ENCODE results near the gene MAP3K4. TPM values are rescaled to one million over a fixed set of nuclear protein-coding genes. Genes with fewer than 3 reads are reported as not detected.

MAP3K4 gene
- total RNA-seq, 1 experiment from 2014 or later: 10.5 TPM

DNA sequence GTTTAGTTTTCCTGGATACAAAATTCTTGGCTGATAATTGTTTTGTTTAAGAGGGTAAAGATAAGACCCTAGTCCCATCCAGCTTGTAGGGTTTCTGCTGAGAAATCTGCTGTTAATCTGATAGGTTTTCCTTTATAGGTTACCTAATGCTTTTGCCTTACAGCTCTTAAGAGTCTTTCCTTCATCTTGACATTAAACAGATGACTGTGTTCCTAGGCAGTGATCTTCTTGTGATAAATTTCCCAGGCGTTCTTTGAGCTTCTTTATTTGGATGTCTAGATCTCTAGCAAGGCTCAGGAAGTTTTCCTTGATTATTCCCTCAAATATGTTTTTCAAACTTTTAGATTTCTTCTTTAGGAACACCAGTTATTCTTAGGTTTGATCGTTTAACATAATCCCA, 134.0 kb downstream of the MAP3K4 start:
- DNase-seq (ENCODE audit: low spot score): no peak

DNA sequence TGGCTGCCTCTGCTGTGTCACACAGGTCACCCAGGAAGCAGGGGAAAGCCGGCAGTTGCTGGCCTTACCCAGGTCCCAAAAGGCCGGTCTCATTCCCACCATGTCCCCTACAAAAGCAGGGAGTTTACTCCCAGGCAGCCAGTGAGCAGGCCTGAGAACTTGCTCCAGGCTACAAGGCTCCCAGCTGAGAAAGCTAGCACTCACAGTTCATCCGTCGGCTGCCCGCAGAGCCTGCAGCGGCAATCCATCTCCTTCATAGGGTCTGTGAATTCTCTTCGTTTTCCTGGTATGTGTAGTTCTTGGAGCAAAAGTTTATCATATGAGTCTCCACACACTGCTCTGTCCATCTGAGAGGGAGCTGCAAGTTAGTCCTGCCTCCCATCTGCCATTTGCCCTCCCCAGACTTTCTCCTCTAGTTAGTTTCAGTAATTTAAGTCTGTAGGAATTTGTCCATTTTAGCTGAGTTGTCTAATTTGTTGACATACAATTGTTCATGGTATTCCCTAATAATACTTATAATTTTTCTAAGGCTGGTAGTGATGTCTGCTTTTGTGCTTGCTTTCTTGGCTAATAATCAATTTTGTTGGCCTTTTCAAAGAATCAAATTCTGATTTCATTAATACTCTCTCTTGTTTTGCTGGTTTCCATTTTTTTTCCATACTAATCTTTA, 135.6 kb downstream of the MAP3K4 start:
- DNase-seq (ENCODE audit: low spot score): no peak

DNA sequence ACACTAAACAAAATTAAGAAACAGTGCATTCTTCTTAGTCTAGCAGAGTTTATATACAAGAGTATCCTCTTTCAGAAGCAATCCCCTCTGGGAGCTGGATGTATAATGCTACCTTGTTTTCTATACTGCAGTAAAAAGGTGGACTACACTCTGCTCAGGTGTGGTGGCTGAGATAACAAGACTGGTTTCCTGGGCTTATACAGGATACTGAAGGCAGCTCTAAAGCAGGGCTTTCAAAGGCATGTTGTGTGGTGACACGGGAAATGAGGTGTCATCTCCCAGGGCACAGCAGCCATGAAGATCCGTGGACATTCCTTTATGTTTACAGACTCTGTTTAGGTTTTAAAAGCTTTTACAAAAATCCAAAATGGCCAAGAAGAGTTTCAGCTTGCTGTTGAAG, 136.7 kb downstream of the MAP3K4 start:
- no peak for DNase-seq (ENCODE audit: low spot score)

DNA sequence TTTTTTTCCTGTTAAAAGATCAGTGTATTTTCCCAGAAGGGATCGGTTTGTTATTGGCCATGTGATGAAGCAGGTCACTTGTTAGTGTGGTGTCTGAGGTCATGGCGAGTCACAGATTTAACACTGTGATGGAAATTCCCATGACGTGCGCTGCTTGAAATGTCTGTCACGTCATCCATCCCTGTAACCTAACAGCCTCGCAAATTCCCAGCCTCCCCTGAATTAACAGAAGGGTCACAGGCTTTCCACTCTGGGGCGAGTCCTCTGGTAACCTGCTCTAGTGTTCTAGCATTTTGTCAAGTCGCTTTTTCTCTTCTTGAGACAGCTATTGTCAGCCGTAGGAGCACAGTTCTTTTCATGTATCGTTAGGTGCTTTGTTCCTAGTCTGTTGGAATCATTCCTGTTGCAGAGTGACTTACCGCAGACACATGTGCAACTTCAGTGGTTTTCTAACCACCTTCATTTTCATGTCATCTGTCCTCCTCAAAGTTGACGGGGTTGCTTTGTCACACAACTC, 137.2 kb downstream of the MAP3K4 start:
- no peak for DNase-seq (ENCODE audit: low spot score)

DNA sequence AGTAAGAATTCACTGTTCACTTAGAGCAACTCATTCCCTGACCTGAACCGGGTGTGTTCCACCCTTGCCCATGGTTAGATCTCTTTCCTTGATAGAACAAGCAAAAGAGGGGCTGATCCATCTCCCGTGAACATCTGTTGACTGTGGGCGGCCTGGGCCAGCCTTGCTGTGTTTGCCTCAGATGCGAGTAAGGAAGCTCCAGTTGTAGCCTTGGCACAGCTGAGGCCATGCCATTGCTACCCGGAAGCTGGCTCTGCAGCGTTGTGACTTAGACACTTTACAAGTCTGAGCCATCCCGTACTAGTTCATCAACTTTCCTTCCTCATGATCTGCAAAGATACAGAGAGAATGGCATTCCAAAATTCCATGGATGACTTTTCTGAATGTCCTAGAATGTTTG, 139.0 kb downstream of the MAP3K4 start:
- no peak for DNase-seq (ENCODE audit: low spot score)

DNA sequence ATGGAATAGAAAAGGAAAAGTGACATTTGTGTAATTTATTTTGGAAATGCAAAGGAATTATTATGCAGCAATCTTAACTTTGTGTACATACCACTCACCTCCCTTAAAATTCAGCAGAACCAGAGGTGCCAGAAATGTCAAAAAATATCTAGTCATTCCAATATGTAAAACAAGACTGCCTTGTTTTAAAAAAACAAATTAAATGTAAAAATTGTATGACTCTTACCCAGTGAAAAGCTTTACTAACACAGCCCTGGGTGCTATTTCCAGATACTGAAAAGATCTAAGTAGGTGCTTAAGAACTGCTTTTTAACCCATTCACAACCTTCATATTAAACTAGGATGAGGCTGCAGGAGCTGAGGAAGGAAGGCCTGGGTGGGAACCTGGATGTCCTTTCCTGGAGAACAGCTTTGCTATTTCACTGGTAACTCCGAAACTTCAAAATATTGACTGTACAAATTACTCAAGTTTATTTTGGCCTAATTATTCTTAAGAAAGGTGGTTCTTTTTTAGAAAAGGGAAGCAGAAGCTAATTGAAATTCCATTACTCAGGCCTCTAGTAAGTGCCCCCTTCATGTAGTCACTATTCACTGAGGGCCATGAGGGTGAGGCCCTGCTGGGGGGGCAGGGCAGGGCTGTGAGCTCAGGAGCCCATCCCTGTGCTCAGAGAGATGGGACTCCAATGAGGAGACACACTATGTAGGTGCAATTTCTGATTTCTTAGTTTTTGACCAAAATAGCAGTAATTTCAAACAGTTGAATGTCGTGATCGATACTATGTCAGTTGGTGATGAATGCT, 139.6 kb downstream of the MAP3K4 start:
- no peak for DNase-seq (ENCODE audit: low spot score)

DNA sequence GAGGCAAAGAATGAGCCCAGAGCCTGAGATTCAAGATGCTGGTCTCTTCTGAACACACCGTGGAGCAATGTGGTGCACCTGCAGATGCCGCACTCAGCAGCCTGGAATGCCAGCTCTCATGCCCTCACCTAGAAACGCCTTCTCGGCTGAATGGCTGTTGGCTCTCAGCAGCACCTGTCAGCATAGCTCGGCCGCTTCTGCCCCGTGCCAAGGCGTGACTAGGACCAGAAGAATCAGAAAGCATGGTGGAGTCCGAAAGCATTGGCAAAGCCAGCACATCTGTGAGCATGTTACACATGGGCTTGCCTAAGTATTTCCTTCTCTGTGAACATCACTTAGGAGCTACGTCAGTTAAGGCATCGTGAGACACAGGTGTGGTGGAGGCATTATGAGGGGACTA, 140.8 kb downstream of the MAP3K4 start:
- DNase-seq (ENCODE audit: low spot score): no peak

DNA sequence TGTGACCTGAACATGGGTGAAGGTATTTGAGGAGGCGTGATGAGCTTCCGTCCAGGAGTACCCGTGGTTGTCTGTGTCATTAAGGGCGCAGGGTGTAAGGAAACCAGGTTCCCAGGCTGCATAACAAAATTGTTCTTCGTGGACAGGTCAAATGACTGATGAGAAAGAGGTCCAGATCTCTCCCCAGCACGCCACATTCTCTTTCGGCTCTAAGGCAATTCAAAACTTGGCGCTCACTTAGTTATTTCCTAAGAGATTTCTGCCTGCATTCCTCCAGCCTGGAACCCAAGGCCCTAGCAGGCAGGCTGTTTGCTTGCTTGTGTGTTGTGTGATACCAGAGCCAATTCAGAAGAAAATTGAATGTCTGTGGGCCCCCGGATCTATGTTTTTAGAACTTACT, 142.4 kb downstream of the MAP3K4 start:
- DNase-seq (ENCODE audit: low spot score): no peak

DNA sequence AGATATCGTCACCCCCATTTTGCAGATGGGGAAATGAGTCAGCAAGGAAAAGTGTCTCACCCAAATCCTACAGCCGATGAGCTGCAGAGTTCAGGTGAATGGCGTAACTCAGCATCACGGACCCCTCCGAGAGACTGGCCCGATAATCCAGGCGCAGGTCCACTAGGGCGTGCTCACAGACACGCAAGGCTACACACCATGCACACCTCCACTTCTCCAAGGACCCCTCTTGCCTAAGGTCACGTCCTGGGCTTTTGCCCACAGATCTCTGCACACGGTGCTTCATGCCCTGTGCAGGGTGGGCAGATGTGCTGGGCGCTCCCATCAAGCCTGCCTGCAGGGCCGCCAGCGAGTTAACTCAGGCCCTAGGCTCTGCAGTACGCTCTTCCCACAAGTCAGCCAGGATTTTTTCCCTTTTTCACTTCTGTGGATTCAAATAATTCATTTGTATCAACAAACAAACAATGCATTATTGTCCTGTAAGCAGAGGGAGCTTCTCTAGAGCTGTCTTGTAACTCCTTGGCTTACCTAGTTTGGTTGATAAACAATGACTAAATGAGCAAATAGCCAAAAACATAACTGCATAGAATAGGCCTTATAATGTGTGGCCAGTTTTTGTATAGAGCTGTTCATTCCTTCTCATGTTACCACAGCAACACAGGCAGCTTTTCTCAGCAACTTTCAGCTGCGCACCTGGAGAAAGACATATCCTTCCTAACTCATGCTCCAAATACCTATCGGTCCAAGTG, 143.2 kb downstream of the MAP3K4 start:
- DNase-seq (ENCODE audit: low spot score): no peak

DNA sequence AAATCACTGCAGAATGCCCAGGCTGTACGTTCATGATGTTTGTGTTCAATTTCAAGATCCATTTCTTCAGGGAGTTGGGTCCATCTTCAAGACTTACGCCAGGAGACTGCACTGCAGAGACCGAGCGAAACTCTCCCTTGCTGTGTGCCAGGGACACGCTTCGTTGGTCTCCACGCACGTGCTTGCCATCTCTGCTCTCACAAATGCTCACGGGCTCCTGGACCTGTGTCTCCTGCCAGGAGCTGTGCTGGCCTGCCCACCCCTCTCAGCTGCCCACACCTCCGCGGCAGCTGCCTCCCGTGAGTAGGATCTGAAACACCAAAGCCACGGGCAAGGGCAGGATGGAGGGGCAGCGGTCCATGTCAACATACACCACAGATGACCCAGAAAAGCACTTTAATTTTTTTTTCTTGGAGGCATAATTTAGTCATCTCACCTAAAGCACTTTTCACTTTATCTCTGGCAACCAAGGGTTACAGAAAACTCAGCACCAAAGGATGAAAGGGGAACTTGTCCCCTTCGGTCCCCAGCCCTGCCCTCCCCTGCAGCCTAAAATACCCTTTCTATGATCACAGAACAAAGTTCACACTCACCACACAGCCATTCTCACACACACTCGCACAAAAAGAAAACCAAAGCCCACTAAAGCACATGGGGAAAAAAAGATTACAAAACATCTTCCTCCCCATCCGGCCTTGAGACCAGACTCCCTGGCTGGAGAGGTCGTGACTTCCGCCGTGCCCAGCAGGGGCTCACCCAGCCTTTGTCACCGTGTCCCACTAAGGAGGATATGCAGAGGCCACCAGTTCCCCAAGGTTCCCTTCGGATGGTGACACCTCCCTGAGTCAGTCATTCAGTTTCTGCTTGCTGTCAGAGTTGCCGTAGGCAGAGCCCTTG, 144.4 kb downstream of the MAP3K4 start:
- no peak for DNase-seq (ENCODE audit: low spot score)

DNA sequence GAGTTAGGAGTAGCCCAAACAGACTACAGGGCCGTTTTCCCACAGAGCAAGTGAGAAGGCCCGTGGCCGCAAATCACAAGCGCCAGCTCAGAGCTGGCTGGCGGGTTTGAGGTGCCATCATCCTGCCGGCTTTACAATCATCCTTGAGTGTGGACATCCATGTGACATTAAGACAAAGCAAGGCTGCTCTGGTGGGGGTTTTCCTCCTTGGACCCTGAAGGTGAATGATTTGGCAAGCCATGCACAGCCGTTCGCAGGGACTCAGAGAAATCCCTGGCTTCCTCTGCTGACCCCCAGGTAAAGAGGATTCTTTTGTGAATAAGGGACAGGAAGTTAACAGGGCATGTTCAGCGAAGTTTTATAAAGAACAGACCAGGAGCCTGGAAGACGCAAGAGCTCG, 145.1 kb downstream of the MAP3K4 start:
- DNase-seq (ENCODE audit: low spot score): no peak

DNA sequence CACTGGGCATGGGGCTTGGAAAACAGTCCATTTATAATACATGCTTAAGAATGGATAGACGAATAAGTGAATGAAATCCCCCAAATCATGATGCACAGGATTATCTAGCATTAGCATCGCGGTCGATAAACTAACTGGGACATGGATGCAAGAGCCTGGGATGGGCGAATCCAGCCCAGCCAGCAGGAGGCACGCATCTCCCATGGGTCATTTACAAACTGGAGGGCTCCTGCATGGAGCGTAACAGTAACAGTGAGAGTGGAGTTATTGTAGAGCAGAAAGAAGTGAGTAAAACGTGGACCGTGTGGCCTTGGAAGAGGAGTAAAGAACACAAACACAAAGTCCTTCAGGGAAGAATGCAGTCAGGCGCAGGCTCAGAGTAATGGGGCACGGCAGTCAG, 145.8 kb downstream of the MAP3K4 start:
- no peak for DNase-seq (ENCODE audit: low spot score)

DNA sequence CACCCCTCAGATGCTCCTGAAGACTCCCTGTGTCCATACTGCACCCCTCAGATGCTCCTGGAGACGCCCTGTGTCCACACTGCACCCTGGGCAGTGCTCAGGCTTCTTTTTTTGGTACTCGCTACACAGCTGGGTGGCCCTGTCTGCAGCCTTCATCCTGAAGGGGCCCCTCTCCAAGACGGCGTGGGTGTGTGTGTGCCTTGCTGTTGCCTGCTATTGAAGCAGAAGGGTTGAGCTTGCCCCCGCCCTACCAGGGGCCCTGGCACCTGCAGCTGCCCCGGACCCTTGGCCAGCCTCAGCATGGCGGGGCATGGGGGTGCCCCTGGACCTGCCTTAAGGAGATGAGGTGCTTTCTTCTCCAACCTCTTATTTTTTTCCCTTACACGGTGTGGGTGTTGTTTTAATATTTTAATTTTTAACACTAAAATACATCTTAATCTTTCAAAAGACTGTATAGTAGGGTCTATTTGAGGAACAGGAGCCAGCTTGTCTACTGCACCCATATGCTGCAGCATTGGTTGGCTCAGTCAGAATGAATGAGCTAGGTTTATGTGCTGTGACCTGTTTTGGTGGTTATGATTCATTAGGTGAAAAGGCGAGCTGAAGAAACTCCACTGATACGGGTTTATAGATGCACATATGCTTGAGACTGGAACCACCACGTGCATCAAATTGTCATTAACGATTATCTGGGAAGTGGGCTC, 146.4 kb downstream of the MAP3K4 start:
- DNase-seq (ENCODE audit: low spot score): no peak

DNA sequence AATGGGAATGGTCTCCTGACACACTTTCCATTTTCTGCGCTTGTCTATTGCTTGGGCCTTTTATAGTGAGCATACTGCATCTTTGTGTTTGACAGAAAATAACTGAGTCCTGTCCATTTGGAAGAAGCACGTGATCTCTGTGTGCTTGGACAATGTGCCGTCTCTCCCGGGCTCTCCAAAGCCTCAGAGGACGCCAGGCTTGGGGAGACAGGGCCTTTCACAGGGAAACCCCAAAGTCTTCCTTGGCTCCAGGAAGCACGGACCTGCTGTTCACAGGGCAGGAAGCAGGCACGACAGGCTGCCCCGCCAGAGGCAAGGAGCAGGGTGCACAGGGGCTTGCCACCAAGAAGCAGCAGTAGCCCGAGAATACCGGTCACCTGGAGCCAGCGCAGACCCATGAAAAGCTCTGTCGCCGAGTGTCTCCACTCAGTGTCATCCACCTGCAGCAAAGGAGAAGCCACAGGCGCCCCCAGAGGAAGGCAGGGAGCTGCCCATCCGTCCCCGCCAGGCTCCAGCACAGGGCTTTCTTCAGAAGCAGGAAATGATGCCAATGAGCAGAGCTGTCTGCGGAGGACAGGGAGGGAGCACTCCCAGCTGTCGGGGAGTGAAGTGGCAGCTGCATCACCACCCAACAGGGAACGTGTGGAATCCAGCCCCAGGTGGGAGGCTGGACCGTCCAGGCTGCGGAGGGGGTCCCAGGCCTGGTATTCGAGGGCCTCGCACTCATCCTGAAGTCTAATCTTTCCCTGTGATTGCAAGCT, 147.2 kb downstream of the MAP3K4 start:
- DNase-seq (ENCODE audit: low spot score): no peak

DNA sequence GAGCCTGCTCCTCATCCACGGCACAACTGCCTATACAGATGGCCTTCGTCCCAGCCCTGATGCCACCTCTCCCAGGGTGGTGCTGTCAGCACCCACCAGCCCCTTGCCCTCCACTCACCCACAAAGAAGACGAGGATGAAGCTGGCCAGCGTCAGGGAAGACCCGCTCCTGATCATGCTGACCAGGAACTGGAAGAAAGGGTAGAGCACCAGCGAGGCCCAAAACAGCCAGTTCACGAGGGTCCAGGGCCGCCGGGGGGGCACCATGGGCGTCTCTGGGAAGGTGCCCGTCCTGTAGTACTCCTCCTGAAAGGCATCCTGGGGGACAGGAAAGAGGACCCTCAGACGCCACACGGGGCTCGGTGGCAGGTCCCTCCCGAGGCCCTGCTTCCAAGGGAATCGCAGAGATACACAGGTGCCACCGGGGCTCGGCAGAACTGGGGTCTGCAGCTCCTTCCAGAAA, 147.8 kb downstream of the MAP3K4 start:
- DNase-seq (ENCODE audit: low spot score): no peak

DNA sequence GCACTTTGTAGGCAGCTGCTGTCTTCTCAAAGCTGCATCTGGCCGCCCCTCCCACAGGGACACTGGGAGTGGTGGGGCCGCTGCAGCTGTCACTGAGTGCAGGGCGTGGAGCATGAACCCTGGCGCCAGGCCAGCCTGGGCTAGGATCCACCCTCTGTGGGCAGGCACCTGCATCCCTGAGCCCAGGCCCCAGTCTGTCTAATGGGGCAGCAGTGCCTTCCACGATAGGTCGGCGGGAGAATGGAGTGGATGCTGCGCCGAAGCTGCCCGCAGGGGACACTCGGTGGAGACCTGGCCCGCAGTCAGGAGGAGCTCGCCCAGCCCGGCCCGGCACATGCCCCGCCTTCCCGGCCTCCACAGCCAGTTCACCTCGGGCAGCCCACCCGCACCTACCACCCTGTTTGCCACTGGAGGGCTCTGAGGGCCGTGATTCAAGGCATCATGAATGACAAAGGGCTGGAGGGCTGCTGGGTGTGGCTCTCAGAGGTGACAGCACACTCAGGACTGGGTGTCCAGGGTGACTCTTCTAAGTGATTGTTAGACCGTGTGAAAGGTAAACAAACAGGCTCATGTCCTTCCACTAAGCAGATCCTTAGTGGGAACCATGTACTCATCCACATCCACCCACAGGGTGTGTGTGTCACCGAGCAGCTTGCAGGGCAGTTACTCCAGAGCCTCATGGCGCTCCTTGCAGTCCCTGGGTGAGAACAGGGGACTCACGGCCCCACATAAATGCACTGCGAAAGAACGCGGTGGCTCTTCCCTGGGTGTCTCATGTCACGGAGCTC, 148.4 kb downstream of the MAP3K4 start:
- DNase-seq (ENCODE audit: low spot score): no peak

DNA sequence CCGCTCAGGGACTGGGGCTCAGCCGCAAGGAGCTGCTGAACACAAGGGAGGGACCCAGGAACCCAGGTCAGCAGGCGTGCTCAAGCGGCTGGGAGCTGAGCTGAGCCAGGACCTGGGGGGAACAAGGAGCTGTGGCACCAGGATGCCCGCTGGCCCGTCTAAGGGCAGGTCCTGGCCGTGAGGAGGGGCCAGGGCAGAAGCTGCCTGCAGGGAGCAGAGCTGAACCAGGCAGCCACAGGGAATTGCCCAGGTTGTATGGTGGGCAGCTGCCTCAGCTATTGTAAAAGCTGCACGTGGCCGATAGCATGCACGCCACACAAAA, 148.9 kb downstream of the MAP3K4 start:
- DNase-seq (ENCODE audit: low spot score): no peak

DNA sequence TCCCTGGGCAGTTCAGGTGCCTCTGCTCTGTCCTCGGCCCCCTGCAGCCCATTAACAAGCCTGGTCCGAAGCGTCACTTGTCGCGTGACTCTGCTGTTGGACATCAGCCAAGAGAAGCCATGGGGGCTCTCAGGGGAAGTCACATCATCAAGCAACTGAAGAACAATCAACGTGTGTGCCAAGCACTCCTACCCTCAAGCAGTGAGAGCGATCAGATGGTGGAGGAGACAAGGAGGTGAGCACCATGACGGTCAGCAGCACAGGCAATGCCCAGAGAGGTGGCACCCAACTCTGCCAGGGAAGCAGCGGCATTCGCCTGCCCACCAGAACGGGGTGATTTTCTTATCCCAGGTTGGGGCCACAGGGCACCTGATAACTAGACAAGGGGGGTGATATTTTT, 149.6 kb downstream of the MAP3K4 start:
- DNase-seq (ENCODE audit: low spot score): no peak

DNA sequence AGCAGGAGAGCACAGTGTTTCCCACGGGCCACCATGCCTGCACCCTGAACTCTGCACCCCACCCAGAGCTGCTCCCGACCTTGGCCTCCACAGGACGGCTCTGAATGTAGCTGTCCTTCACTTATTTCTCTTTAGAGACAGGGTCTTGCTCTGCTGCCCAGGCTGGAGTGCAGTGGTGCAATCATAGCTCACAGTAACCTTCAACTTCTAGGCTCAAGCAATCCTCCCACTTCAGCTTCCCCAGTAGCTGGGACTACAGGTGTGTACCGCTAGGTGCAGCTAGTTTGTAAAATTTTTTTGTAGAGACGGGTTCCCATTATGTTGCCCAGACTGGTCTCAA, 151.4 kb downstream of the MAP3K4 start:
- no peak for DNase-seq (ENCODE audit: low spot score)
